HepG2 (cell line): ENCODE results near the gene PAN2. TPM values are rescaled to one million over a fixed set of nuclear protein-coding genes. Genes with fewer than 3 reads are reported as not detected.

ENCODE experiments used
- ARID2 ChIP-seq: sonication (generic); formaldehyde crosslinking; IDR thresholded peaks from 2 replicates; pipeline ENCODE4 v1.8.1; 2022; ENCODE audit warnings: mild to moderate bottlenecking, missing genetic modification reagents, borderline replicate concordance
- CEBPB ChIP-seq: IDR thresholded peaks from 2 replicates; pipeline ENCODE4 v1.6.1; 2011; ENCODE audit warnings: low read depth, low read length, improper control_type of control experiment, borderline replicate concordance
- CSRNP1 ChIP-seq: sonication (generic); formaldehyde crosslinking; IDR thresholded peaks from 2 replicates; pipeline ENCODE4 v1.8.1; 2023; ENCODE audit warnings: mild to moderate bottlenecking, missing genetic modification reagents
- HIC2 ChIP-seq: sonication (generic); formaldehyde crosslinking; IDR thresholded peaks from 2 replicates; pipeline ENCODE4 v1.9.0; 2022; ENCODE audit warnings: low read depth, missing genetic modification reagents
- KLF11 ChIP-seq: IDR thresholded peaks from 2 replicates; pipeline ENCODE4 v1.6.1; 2016; ENCODE audit warnings: missing compliant biosample characterization
- KLF16 ChIP-seq, 2 experiments: sonication (generic) in 1 of 2; formaldehyde crosslinking in 1 of 2; IDR thresholded peaks; 2 replicates each; pipeline versions ENCODE4 v1.6.1 to v1.8.0; 2016 to 2023; ENCODE audit warnings: missing genetic modification reagents in 2 of 2, missing compliant biosample characterization in 1 of 2
- LBX2 ChIP-seq: sonication (generic); formaldehyde crosslinking; IDR thresholded peaks from 2 replicates; pipeline ENCODE4 v1.5.0; 2020; ENCODE audit warnings: missing genetic modification reagents, mild to moderate bottlenecking, borderline replicate concordance
- LRRFIP1 ChIP-seq: sonication (generic); formaldehyde crosslinking; conservative IDR thresholded peaks from 2 replicates; pipeline ENCODE4 v1.4.0; 2020; ENCODE audit warnings: missing genetic modification reagents
- MED8 ChIP-seq: sonication (generic); formaldehyde crosslinking; IDR thresholded peaks from 2 replicates; pipeline ENCODE4 v1.8.1; 2023; ENCODE audit warnings: mild to moderate bottlenecking, missing genetic modification reagents; ENCODE audit not compliant: insufficient replicate concordance
- NR1H2 ChIP-seq: sonication (generic); formaldehyde crosslinking; IDR thresholded peaks from 2 replicates; pipeline ENCODE4 v1.8.1; 2022; ENCODE audit warnings: low read depth, missing genetic modification reagents, borderline replicate concordance
- PATZ1 ChIP-seq: sonication (generic); formaldehyde crosslinking; IDR thresholded peaks from 2 replicates; pipeline ENCODE4 v1.4.0; 2020; ENCODE audit warnings: missing genetic modification reagents
- PHF20 ChIP-seq: sonication (generic); formaldehyde crosslinking; IDR thresholded peaks from 2 replicates; pipeline ENCODE4 v1.5.0; 2020; ENCODE audit warnings: mild to moderate bottlenecking, missing genetic modification reagents
- RCOR2 ChIP-seq: IDR thresholded peaks from 2 replicates; pipeline ENCODE4 v1.6.1; 2016; ENCODE audit warnings: missing biosample characterization, missing genetic modification reagents
- SNAPC2 ChIP-seq: sonication (generic); formaldehyde crosslinking; IDR thresholded peaks from 2 replicates; pipeline ENCODE4 v1.8.1; 2022; ENCODE audit warnings: mild to moderate bottlenecking, missing genetic modification reagents
- ZNF230 ChIP-seq: sonication (generic); formaldehyde crosslinking; IDR thresholded peaks from 2 replicates; pipeline ENCODE4 v1.4.0; 2020; ENCODE audit warnings: mild to moderate bottlenecking, missing genetic modification reagents
- ZNF501 ChIP-seq: sonication (generic); formaldehyde crosslinking; IDR thresholded peaks from 2 replicates; pipeline ENCODE4 v1.5.1; 2020; ENCODE audit warnings: mild to moderate bottlenecking, moderate library complexity, missing genetic modification reagents
- ZNF782 ChIP-seq: sonication (generic); formaldehyde crosslinking; IDR thresholded peaks from 2 replicates; pipeline ENCODE4 v1.4.0; 2020; ENCODE audit warnings: missing genetic modification reagents, mild to moderate bottlenecking, borderline replicate concordance
- ZNF788 ChIP-seq: sonication (generic); formaldehyde crosslinking; IDR thresholded peaks from 2 replicates; pipeline ENCODE4 v1.5.0; 2020; ENCODE audit warnings: mild to moderate bottlenecking, missing genetic modification reagents, borderline replicate concordance
- polyA plus RNA-seq, 8 experiments: library from polyadenylated mRNA; depleted of rRNA in 3 of 8; stranded (reverse) in 7 of 8; unstranded in 1 of 8; fragments of >200 nt; fragmentation: Illumina TruSeq in 4 of 8; extraction: Trizol in 4 of 8; gene quantifications; 2 replicates each; pipeline versions ENCODE4 v1.2.1 to v1.2.3, GENCODE V29; 2011 to 2016; ENCODE audit warnings: low read depth in 4 of 8, missing spikeins in 1 of 8, mixed read lengths in 1 of 8; ENCODE audit not compliant: insufficient read depth in 1 of 8
- total RNA-seq, 5 experiments: library from RNA; depleted of rRNA; stranded (reverse); fragments of >200 nt; fragmentation: Illumina TruSeq; extraction: Trizol; gene quantifications; 2 replicates each; pipeline ENCODE4 v1.2.3, GENCODE V29; 2016; ENCODE audit warnings: low read depth in 1 of 5

The PAN2 gene
- total and polyA plus RNA-seq, 2 of the 13 experiments (the other 11 are each of a cell fraction or from before 2014, with no cell fraction given) = 27.2 to 61.1 TPM

GRCh38 chr12:56266693-56267442, 66.9 kb downstream of the PAN2 start, which contains the start of gene COQ10A (continued):
- TF ChIP-seq PATZ1 (CRISPR knock-in tag) = peak; percentile 65; the same call in 1 of the 2 replicates
- TF ChIP-seq HIC2 (CRISPR knock-in tag) = 0 out of 2 replicates have a peak, but pooled peaks have one; percentile 37
- TF ChIP-seq NR1H2 = peak; percentile 61; the same call in 1 of the 2 replicates
- peak; percentile 88; the same call in 1 of the 2 replicates for TF ChIP-seq ARID2 (CRISPR knock-in tag)
- TF ChIP-seq MED8 = peak; percentile 18
- TF ChIP-seq ZNF782 (CRISPR knock-in tag) = peak; percentile 78; the same call in 1 of the 2 replicates
- peak; percentile 80; the same call in 1 of the 2 replicates for TF ChIP-seq ZNF788
- TF ChIP-seq ZNF501 (CRISPR knock-in tag) = peak; percentile 79
- no peak; the same call in 1 of the 2 replicates for TF ChIP-seq KLF11 (CRISPR knock-in tag)
- no peak for TF ChIP-seq CEBPB
- peak; percentile 95 for TF ChIP-seq CSRNP1 (CRISPR knock-in tag)
- no peak for TF ChIP-seq LBX2 (CRISPR knock-in tag)
- peak; percentile 66; the same call in 1 of the 2 replicates for TF ChIP-seq ZNF230 (CRISPR knock-in tag)
- peak; percentile 56; the same call in 1 of the 2 replicates for TF ChIP-seq PHF20 (CRISPR knock-in tag)
- peak in 1 of 2 experiments; percentile 80; a peak in 2 of 4 replicates for TF ChIP-seq KLF16 (CRISPR knock-in tag; IDR thresholded peaks at IDR 0.05)
- no peak for TF ChIP-seq LRRFIP1 (CRISPR knock-in tag)
- peak; percentile 84; the same call in 1 of the 2 replicates for TF ChIP-seq SNAPC2
- TF ChIP-seq RCOR2 (CRISPR knock-in tag) = peak; percentile 37; the same call in 1 of the 2 replicates
